Raji (cell line): ENCODE data around the gene SMPD3.

Experiments used
- POLR2A ChIP-seq: IDR thresholded peaks from 2 replicates; pipeline ENCODE4 v1.6.1; 2011; ENCODE audit warnings: low read depth, low read length, control low read depth; ENCODE audit not compliant: insufficient read depth

Gene SMPD3

DNA sequence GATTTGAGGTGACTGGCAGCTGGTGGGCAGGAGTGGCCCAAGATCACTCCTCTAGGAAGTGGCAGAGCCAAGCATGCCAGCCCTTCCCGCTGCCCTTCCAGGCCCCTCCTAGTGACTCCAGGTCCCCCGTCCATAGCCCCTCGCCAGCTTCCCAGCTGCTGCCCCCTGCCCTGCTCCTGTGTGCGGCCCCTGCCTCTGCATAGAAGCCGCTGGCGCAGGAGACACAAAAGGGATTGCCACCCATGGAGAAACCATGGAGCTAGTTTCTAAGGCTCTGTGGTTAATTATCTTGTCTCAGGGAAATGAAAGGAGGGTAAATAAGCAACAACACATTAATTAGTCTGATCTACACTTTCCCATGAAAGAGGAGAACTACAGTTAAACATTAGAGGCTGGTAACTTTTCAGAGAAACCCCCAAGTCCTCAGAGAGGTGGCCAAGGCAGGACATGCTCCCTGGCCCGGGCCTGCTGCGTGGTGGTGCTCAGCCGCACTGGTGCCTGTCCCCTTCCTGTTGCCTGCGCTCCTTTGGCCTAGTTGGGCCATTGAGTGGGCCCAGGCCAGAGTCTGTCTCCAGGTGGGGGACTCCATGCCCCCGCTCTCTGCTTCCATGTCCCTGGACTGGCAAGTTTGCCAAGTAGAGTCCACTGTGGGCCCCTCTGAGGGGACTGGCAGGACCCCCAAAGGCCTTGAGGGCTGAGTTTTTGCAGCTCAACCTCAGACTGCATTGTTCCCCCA, 72.3 kb downstream of the SMPD3 start:
- no peak for TF ChIP-seq POLR2A

DNA sequence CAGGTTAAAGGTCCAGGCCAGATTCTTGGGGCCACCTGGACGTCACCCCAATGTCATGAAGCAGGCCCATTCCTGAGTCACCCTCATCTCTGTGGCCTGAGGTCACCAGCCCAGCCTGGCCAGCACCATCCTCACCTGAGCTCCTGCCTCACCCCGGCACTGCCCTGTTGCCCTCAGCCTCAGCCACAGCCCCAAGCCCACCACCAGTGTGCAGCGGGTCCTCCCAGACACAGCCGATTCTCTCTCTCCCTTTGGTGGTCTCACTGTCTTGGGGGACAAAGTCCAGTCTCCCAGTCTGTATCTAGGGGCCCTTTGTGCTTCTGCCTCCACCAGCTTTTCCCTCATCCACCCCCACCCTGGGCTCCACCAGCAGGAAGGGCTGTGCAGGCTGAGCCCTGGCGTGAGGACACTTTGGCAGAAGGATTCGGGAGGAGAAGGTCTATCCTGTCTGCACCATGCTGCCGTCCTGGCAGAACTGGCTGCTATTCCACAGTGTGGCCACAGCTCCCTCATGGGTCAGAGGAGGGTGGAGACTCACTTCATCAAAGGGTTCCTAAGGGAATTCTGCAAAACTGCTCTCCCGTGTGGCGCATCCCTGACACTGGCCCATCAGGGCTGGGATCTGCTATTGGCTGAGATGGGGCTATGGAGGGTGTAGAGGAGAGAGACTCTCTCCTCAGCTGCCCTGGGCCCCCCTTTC, 73.2 kb downstream of the SMPD3 start:
- no peak for TF ChIP-seq POLR2A

- no peak for TF ChIP-seq POLR2A
Measured at GRCh38 chr16:68374246-68374805, 74.0 kb downstream of the SMPD3 start.

- no peak for TF ChIP-seq POLR2A
Measured at GRCh38 chr16:68373528-68374245, 74.6 kb downstream of the SMPD3 start.

GRCh38 chr16:68372806-68373205, 75.5 kb downstream of the SMPD3 start:
- TF ChIP-seq POLR2A: no peak

- no peak for TF ChIP-seq POLR2A
Measured at GRCh38 chr16:68372381-68372720, 76.0 kb downstream of the SMPD3 start.

- no peak for TF ChIP-seq POLR2A
Measured at GRCh38 chr16:68371706-68372380, 76.5 kb downstream of the SMPD3 start.

GRCh38 chr16:68371276-68371651, 77.0 kb downstream of the SMPD3 start:
- no peak for TF ChIP-seq POLR2A

- no peak for TF ChIP-seq POLR2A
Measured at GRCh38 chr16:68370581-68371275, 77.6 kb downstream of the SMPD3 start.

- TF ChIP-seq POLR2A: no peak
Measured at GRCh38 chr16:68369697-68370580, 78.4 kb downstream of the SMPD3 start.

DNA sequence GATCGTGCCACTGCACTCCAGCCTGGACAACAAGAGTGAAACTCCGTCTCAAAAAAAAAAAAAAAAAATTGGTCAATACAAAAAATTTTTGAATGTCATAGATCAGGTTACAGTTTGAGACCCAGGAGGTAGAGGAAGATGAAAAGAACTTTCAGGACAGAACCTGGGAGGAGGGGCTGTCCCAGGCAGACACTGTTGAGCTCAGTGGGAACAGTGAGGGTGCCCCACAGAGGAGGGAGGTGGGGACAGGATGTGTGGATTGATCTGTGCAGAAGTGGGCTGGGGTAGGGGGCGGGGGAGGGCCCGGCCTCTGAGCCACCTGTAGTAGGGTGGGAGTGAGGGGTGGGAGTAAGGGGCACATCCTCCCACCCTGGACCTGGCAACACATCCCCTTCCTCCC, 79.1 kb downstream of the SMPD3 start:
- no peak for TF ChIP-seq POLR2A

- TF ChIP-seq POLR2A: no peak
Measured at GRCh38 chr16:68368301-68368888, 79.9 kb downstream of the SMPD3 start.

GRCh38 chr16:68367891-68368290, 80.4 kb downstream of the SMPD3 start:
- TF ChIP-seq POLR2A: no peak

DNA sequence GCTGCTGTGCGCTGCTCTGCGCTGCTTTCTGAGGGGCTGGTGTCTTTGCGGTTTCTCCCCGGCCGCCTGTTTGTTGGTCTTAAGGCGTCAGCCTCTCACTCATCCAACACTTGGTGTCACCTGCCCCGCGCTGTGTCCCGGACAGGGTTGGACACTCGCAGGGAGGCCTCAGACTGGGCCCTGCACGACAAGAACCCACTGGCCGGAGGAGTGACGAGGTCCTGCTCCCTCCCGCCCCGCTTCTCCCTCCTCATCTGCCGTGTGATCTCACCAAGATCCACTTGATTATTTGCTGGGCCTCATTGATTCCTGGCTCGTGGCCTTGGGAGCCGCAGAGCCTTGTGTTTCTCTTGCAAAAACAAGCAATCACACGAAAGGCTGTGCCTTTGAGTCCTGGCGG, 80.9 kb downstream of the SMPD3 start:
- no peak for TF ChIP-seq POLR2A

DNA sequence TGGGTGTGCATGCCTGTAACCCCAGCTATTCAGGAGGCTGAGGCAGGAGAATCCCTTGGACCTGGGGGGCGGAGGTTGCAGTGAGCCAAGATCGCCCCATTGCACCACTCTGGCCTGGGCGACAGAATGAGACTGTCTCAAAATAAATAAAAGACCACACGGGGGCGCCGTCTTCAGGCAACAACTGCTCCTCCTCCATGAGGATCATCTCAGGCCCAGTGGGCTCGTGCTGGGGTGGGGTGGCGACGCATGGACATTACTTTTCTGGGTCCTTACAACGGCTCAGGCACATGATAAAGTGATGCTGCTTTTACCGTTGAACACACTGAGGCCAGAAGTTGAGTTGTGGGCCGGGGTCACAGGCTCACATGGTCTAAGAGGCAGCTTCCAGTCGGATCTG, 81.3 kb downstream of the SMPD3 start:
- no peak for TF ChIP-seq POLR2A
